H9 (cell line): ENCODE measurements around the gene ITPA. TPM values are rescaled to one million over a fixed set of nuclear protein-coding genes. Genes with fewer than 3 reads are reported as not detected.

Source experiments
- DNase-seq: peaks from one replicate; pipeline ENCODE4 v3.0.0-alpha.2; 2017
- H2AFZ ChIP-seq: one replicate; pipeline ENCODE4 v1.6.1; 2013; ENCODE audit warnings: mild to moderate bottlenecking, low read length, control low read depth, moderate library complexity
- H2AK5ac ChIP-seq: 2 replicates; pipeline ENCODE4 v1.6.1; 2013; ENCODE audit warnings: low read length, control low read depth, mixed read lengths; ENCODE audit not compliant: insufficient read length
- H2BK120ac ChIP-seq: one replicate; pipeline ENCODE4 v1.6.1; 2013; ENCODE audit warnings: low read depth, mild to moderate bottlenecking, low read length, control low read depth, inconsistent platforms; ENCODE audit not compliant: poor library complexity, severe bottlenecking
- H2BK12ac ChIP-seq: 2 replicates; pipeline ENCODE4 v1.6.1; 2013; ENCODE audit warnings: low read length, control low read depth, mixed read lengths, low read depth; ENCODE audit not compliant: insufficient read length
- H2BK15ac ChIP-seq: 2 replicates; pipeline ENCODE4 v1.6.1; 2013; ENCODE audit warnings: low read depth, low read length, control low read depth
- H2BK20ac ChIP-seq: one replicate; pipeline ENCODE4 v1.6.1; 2013; ENCODE audit warnings: low read depth, mild to moderate bottlenecking, low read length, control low read depth, inconsistent platforms; ENCODE audit not compliant: poor library complexity, severe bottlenecking
- H2BK5ac ChIP-seq: 2 replicates; pipeline ENCODE4 v1.6.1; 2013; ENCODE audit warnings: low read length, control low read depth, mixed read lengths; ENCODE audit not compliant: insufficient read length
- H3K14ac ChIP-seq: 2 replicates; pipeline ENCODE4 v1.6.1; 2013; ENCODE audit warnings: low read length, control low read depth; ENCODE audit not compliant: insufficient read depth
- H3K18ac ChIP-seq: 2 replicates; pipeline ENCODE4 v1.6.1; 2013; ENCODE audit warnings: low read depth, mild to moderate bottlenecking, mixed read lengths, low read length, control low read depth; ENCODE audit not compliant: insufficient read length
- H3K23ac ChIP-seq: 2 replicates; pipeline ENCODE4 v1.6.1; 2013; ENCODE audit warnings: low read length, control low read depth, mixed read lengths, low read depth; ENCODE audit not compliant: insufficient read length
- H3K23me2 ChIP-seq: 2 replicates; pipeline ENCODE4 v1.6.1; 2013; ENCODE audit warnings: low read depth, mild to moderate bottlenecking, mixed read lengths, low read length, control low read depth; ENCODE audit not compliant: insufficient read length, poor library complexity, severe bottlenecking
- H3K27ac ChIP-seq: 2 replicates; pipeline ENCODE4 v1.5.1; 2013; ENCODE audit warnings: low read length, control low read depth, mixed read lengths, low read depth; ENCODE audit not compliant: insufficient read length
- H3K27me3 ChIP-seq: 2 replicates; pipeline ENCODE4 v1.6.1; 2013; ENCODE audit warnings: low read length, control low read depth, inconsistent platforms; ENCODE audit not compliant: insufficient read depth
- H3K4ac ChIP-seq: 2 replicates; pipeline ENCODE4 v1.6.1; 2013; ENCODE audit warnings: low read depth, mild to moderate bottlenecking, control low read depth, inconsistent platforms, low read length, moderate library complexity
- H3K4me1 ChIP-seq: 2 replicates; pipeline ENCODE4 v1.6.1; 2013; ENCODE audit warnings: low read length, control low read depth, inconsistent platforms; ENCODE audit not compliant: insufficient read depth
- H3K4me2 ChIP-seq: 2 replicates; pipeline ENCODE4 v1.6.1; 2013; ENCODE audit warnings: low read length, control low read depth, mixed read lengths; ENCODE audit not compliant: insufficient read length, insufficient read depth
- H3K56ac ChIP-seq: 2 replicates; pipeline ENCODE4 v1.6.1; 2013; ENCODE audit warnings: low read depth, mild to moderate bottlenecking, mixed read lengths, low read length, control low read depth; ENCODE audit not compliant: insufficient read length
- H3K79me1 ChIP-seq: 2 replicates; pipeline ENCODE4 v1.6.1; 2013; ENCODE audit warnings: low read depth, mild to moderate bottlenecking, moderate library complexity, low read length, control low read depth, inconsistent platforms; ENCODE audit not compliant: insufficient read depth, poor library complexity, severe bottlenecking
- H3K79me2 ChIP-seq: 2 replicates; pipeline ENCODE4 v1.6.1; 2013; ENCODE audit warnings: low read length, control low read depth, inconsistent platforms; ENCODE audit not compliant: insufficient read depth
- H3K9ac ChIP-seq: 2 replicates; pipeline ENCODE4 v1.6.1; 2013; ENCODE audit warnings: low read length, control low read depth, mixed read lengths; ENCODE audit not compliant: insufficient read length; ENCODE audit errors: extremely low read depth
- H3K9me3 ChIP-seq: one replicate; pipeline ENCODE4 v1.6.1; 2013; ENCODE audit warnings: low read depth, low read length, inconsistent platforms; ENCODE audit not compliant: control insufficient read depth
- H3T11ph ChIP-seq: one replicate; pipeline ENCODE4 v1.6.1; 2013; ENCODE audit warnings: mild to moderate bottlenecking, low read length, control low read depth, inconsistent platforms
- H4K20me1 ChIP-seq: one replicate; pipeline ENCODE4 v1.6.1; 2013; ENCODE audit not compliant: control insufficient read depth, insufficient read length, insufficient read depth
- H4K5ac ChIP-seq: 2 replicates; pipeline ENCODE4 v1.6.1; 2013; ENCODE audit warnings: low read depth, mild to moderate bottlenecking, mixed read lengths, low read length, control low read depth; ENCODE audit not compliant: insufficient read length
- H4K8ac ChIP-seq: replicated peaks from 2 replicates; pipeline ENCODE4 v1.6.1; 2013; ENCODE audit warnings: low read length, control low read depth, mixed read lengths, low read depth; ENCODE audit not compliant: insufficient read length
- H4K91ac ChIP-seq: 2 replicates; pipeline ENCODE4 v1.6.1; 2013; ENCODE audit warnings: low read depth, mild to moderate bottlenecking, moderate library complexity, mixed read lengths, low read length, control low read depth; ENCODE audit not compliant: insufficient read length
- H3K27ac Mint-ChIP-seq, 3 experiments: 2 replicates in 2 of 3; 3 replicates in 1 of 3; pipeline ENCODE4 v1.8.0; 2020 to 2021; ENCODE audit warnings: mixed read lengths in 3 of 3, mild to moderate bottlenecking in 1 of 3, moderate library complexity in 1 of 3
- H3K27me3 Mint-ChIP-seq: 2 replicates; pipeline ENCODE4 v1.8.0; 2021; ENCODE audit warnings: low read depth, mild to moderate bottlenecking, moderate library complexity, mixed read lengths
- H3K36me3 Mint-ChIP-seq, 3 experiments: 2 replicates in 2 of 3; 3 replicates in 1 of 3; pipeline ENCODE4 v1.8.0; 2020 to 2021; ENCODE audit warnings: low read depth in 3 of 3, mixed read lengths in 3 of 3; ENCODE audit not compliant: insufficient read depth in 1 of 3
- H3K4me1 Mint-ChIP-seq, 2 experiments: 2 replicates each; pipeline ENCODE4 v1.8.0; 2020; ENCODE audit warnings: mixed read lengths in 2 of 2
- H3K4me3 Mint-ChIP-seq, 2 experiments: 2 replicates in 1 of 2; 3 replicates in 1 of 2; pipeline ENCODE4 v1.8.0; 2020 to 2021; ENCODE audit warnings: mild to moderate bottlenecking in 2 of 2, mixed read lengths in 2 of 2, moderate library complexity in 1 of 2
- H3K9me3 Mint-ChIP-seq, 2 experiments: 2 replicates in 1 of 2; 3 replicates in 1 of 2; pipeline ENCODE4 v1.8.0; 2020; ENCODE audit warnings: mild to moderate bottlenecking in 2 of 2, mixed read lengths in 2 of 2, moderate library complexity in 1 of 2
- WGBS: extraction: QIAGEN DNeasy Blood & Tissue Kit; methylation state at CpG from one replicate; pipeline ENCODE4 v1.1.7; 2013; ENCODE audit warnings: missing lambda C conversion rate, low lambda C conversion rate, mixed read lengths; ENCODE audit not compliant: insufficient read length; ENCODE audit errors: extremely low coverage; 5-methylcytosine and 5-hydroxymethylcytosine counted together
- total RNA-seq: library from RNA; stranded (reverse); gene quantifications from 2 replicates; pipeline ENCODE4 v1.2.1, GENCODE V29; 2021
- TF ChIP-seq, protein P1 (sequence below): fragments of 200-600 bp; sonication (generic); conservative IDR thresholded peaks from 3 replicates; pipeline ENCODE4 v1.8.0; 2021; ENCODE audit warnings: antibody characterized with exemption, mild to moderate bottlenecking

The ITPA gene
- total RNA-seq, 1 experiment from 2014 or later: 74.5 TPM

DNA sequence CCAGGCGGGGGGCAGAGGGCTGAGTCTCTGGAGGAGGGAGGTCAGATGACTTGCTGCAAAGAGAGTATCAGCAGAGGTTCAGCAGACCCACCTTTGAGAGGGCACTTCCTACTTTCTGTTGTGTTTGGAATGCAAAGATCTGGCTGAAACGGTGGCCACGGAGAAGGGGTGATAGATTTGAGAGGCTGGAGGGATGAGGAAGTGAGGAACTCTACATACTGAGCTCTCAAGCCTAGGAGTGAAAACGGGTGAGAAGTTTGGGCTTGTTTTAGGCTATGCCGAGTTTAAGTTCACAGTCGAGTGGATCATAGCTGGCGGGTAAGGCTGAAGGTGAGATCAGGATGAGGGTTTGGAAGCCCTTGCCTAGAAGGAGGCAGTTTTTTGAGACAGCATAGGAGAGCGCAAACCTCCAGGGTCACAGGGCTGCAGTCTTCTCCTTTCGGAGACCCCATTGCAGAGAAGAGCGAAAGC is 477 bp upstream of the ITPA start:
- H3K4me1 ChIP-seq: no peaks in the 10 kb centered on the region
- H2BK20ac ChIP-seq: no peak overlapping the region
- WGBS: no CpG with 5 or more reads among the region's 10 CpGs
- TF ChIP-seq, protein P1, sequence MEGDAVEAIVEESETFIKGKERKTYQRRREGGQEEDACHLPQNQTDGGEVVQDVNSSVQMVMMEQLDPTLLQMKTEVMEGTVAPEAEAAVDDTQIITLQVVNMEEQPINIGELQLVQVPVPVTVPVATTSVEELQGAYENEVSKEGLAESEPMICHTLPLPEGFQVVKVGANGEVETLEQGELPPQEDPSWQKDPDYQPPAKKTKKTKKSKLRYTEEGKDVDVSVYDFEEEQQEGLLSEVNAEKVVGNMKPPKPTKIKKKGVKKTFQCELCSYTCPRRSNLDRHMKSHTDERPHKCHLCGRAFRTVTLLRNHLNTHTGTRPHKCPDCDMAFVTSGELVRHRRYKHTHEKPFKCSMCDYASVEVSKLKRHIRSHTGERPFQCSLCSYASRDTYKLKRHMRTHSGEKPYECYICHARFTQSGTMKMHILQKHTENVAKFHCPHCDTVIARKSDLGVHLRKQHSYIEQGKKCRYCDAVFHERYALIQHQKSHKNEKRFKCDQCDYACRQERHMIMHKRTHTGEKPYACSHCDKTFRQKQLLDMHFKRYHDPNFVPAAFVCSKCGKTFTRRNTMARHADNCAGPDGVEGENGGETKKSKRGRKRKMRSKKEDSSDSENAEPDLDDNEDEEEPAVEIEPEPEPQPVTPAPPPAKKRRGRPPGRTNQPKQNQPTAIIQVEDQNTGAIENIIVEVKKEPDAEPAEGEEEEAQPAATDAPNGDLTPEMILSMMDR: no peak
- H3K27me3 ChIP-seq: no peaks in the 10 kb centered on the region
- H3K9ac ChIP-seq: peak overlapping the region; percentile 75
- Mint-ChIP-seq H3K27ac (peak overlapping the region; percentile 63 to 86 (median 76); a peak in 6 of 7 replicates), H3K36me3 (peaks cover 13 to 17% (median 13%) of the 10 kb centered on the region in 3 experiments; a peak in 6 of 7 replicates), H3K4me3 (peak overlapping the region; percentile 92 to 98), H3K9me3 (no peaks in the 10 kb centered on the region; a peak in 1 of 5 replicates), H3K27me3 (no peaks in the 10 kb centered on the region), H3K4me1 (peaks cover 10 to 18% of the 10 kb centered on the region in 2 experiments; a peak in 3 of 4 replicates)
- H2BK5ac ChIP-seq: no peak overlapping the region
- H3K27ac ChIP-seq: no peak overlapping the region
- peaks cover 14% of the 10 kb centered on the region for H3K23me2 ChIP-seq
- no peak overlapping the region for H4K5ac ChIP-seq
- H3K18ac ChIP-seq: no peak overlapping the region
- H2AK5ac ChIP-seq: no peak overlapping the region
- H3K23ac ChIP-seq: no peak overlapping the region
- no peak overlapping the region for H4K8ac ChIP-seq
- H3T11ph ChIP-seq: no peak overlapping the region
- no peak overlapping the region for H3K56ac ChIP-seq
- peaks cover 9% of the 10 kb centered on the region; the same call in 1 of the 2 replicates for H3K79me2 ChIP-seq
- H2AFZ ChIP-seq: no peak overlapping the region
- no peak overlapping the region for H2BK15ac ChIP-seq
- H4K20me1 ChIP-seq: peaks cover 4% of the 10 kb centered on the region
- H2BK120ac ChIP-seq: no peak overlapping the region
- no peak overlapping the region for H4K91ac ChIP-seq
- no peak overlapping the region for H2BK12ac ChIP-seq
- DNase-seq: no peak
- no peak overlapping the region for H3K4ac ChIP-seq
- no peak overlapping the region for H3K14ac ChIP-seq
- H3K9me3 ChIP-seq: no peaks in the 10 kb centered on the region
- peaks cover 2% of the 10 kb centered on the region for H3K79me1 ChIP-seq
- H3K4me2 ChIP-seq: peak overlapping the region; percentile 95
